Measurements from ENCODE around the gene WDR86.

- TF ChIP-seq POLR2AphosphoS5 (IDR thresholded peaks at IDR 0.05; ENCODE audit: low read depth) (no peak), CTCF (conservative IDR thresholded peaks at IDR 0.05; ENCODE audit: low read depth in 2 of 2) (no peak), CREB1 (CRISPR knock-in tag; IDR thresholded peaks at IDR 0.05; ENCODE audit: low read depth) (no peak), REST (IDR thresholded peaks at IDR 0.05; ENCODE audit: unreplicated experiment) (no peak)
Observed at GRCh38 chr7:151338809-151339208, 71.0 kb downstream of the WDR86 start.

All from GM23338 (cell line).